H1 (cell line): Measurements from ENCODE around the gene SPINK9. TPM values are rescaled to one million over a fixed set of nuclear protein-coding genes. Genes with fewer than 3 reads are reported as not detected.

Source experiments
- CTCF ChIA-PET: fragments of 300-600 bp; sonication (Branson Sonifier 250); formaldehyde crosslinking; loops from one replicate; lab custom pipeline; 2021; ENCODE audit not compliant: partially characterized antibody; lab: Charles Lee
- POLR2A ChIA-PET: fragments of 300-600 bp; sonication (Branson Sonifier 250); formaldehyde crosslinking; loops from one replicate; lab custom pipeline; 2021; ENCODE audit warnings: inconsistent platforms; ENCODE audit not compliant: partially characterized antibody; lab: Charles Lee
- DNase-seq, 2 experiments: peaks; one replicate each; pipeline versions ENCODE4 v3.0.0 to v3.0.0-alpha.2; 2010 to 2022; ENCODE audit warnings: low spot score in 2 of 2, low read depth in 1 of 2, mixed read lengths in 1 of 2
- FAIRE-seq: peaks from 2 replicates; lab custom pipeline; 2011; peaks lifted over from hg19 to GRCh38; lab: Jason Lieb, UNC
- H2AFZ ChIP-seq: 2 replicates; pipeline ENCODE4 v1.8.1; 2012; ENCODE audit warnings: low read length, inconsistent platforms
- H2AK5ac ChIP-seq: 2 replicates; pipeline ENCODE4 v1.6.1; 2013; ENCODE audit warnings: low read depth, low read length
- H2BK120ac ChIP-seq: replicated peaks from 2 replicates; pipeline ENCODE3; 2013; ENCODE audit warnings: low read depth, low read length, inconsistent platforms
- H2BK12ac ChIP-seq: 2 replicates; pipeline ENCODE4 v1.6.1; 2013; ENCODE audit warnings: low read depth, low read length
- H2BK15ac ChIP-seq: 2 replicates; pipeline ENCODE4 v1.6.1; 2013; ENCODE audit warnings: low read length
- H2BK20ac ChIP-seq: 2 replicates; pipeline ENCODE4 v1.6.1; 2013; ENCODE audit warnings: low read length
- H2BK5ac ChIP-seq: 2 replicates; pipeline ENCODE4 v1.6.1; 2013; ENCODE audit warnings: low read depth, low read length
- H3K14ac ChIP-seq: 2 replicates; pipeline ENCODE4 v1.6.1; 2013; ENCODE audit warnings: inconsistent platforms; ENCODE audit not compliant: insufficient read length
- H3K18ac ChIP-seq: 2 replicates; pipeline ENCODE4 v1.6.1; 2013; ENCODE audit warnings: low read length; ENCODE audit errors: extremely low read depth
- H3K23ac ChIP-seq: 2 replicates; pipeline ENCODE4 v1.6.1; 2013; ENCODE audit warnings: inconsistent platforms; ENCODE audit not compliant: insufficient read length
- H3K23me2 ChIP-seq: 2 replicates; pipeline ENCODE4 v1.6.1; 2013; ENCODE audit warnings: low read depth, low read length
- H3K27ac ChIP-seq: 2 replicates; pipeline ENCODE4 v1.6.1; 2011; ENCODE audit warnings: low read depth, low read length, inconsistent platforms
- H3K27me3 ChIP-seq, 4 experiments: replicated peaks in 1 of 4; 1 replicate in 1 of 4; 2 replicates in 3 of 4; pipeline versions ENCODE4 v1.6.1 to v1.8.1; 2011 to 2013; ENCODE audit warnings: low read length in 3 of 4, mild to moderate bottlenecking in 3 of 4, inconsistent platforms in 2 of 4, mixed read lengths in 2 of 4, moderate library complexity in 1 of 4; ENCODE audit not compliant: control insufficient read depth in 3 of 4, insufficient read depth in 3 of 4; ENCODE audit errors: extremely low read depth in 1 of 4
- H3K36me3 ChIP-seq, 4 experiments: 2 replicates each; pipeline versions ENCODE4 v1.6.1 to v1.8.1; 2011 to 2013; ENCODE audit warnings: mild to moderate bottlenecking in 4 of 4, low read length in 3 of 4, moderate library complexity in 2 of 4, control low read depth in 1 of 4, inconsistent platforms in 1 of 4; ENCODE audit not compliant: insufficient read depth in 4 of 4, control insufficient read depth in 2 of 4
- H3K4ac ChIP-seq: replicated peaks from 2 replicates; pipeline ENCODE3; 2013; ENCODE audit warnings: low read length, low read depth, mixed read lengths, inconsistent platforms; ENCODE audit not compliant: insufficient read length
- H3K4me1 ChIP-seq, 4 experiments: replicated peaks in 1 of 4; 1 replicate in 1 of 4; 2 replicates in 3 of 4; pipeline versions ENCODE4 v1.6.1 to v1.8.1; 2011 to 2013; ENCODE audit warnings: low read length in 3 of 4, inconsistent platforms in 2 of 4, mixed read lengths in 1 of 4; ENCODE audit not compliant: insufficient read depth in 4 of 4, control insufficient read depth in 3 of 4
- H3K4me2 ChIP-seq, 2 experiments: 2 replicates each; pipeline versions ENCODE4 v1.6.1 to v1.8.1; 2011 to 2013; ENCODE audit warnings: low read depth in 2 of 2, low read length in 2 of 2, control low read depth in 1 of 2, inconsistent platforms in 1 of 2, mild to moderate bottlenecking in 1 of 2; ENCODE audit not compliant: insufficient read depth in 1 of 2
- H3K4me3 ChIP-seq, 4 experiments: fragments of 200-600, 300-600 bp in 1 of 4; sonication (generic), shearing (Covaris generic), sonication (Bioruptor Twin) in 1 of 4; 2 replicates each; pipeline versions ENCODE4 v1.5.1 to v1.8.1; 2011 to 2016; ENCODE audit warnings: low read length in 4 of 4, low read depth in 3 of 4, control low read depth in 2 of 4, inconsistent platforms in 2 of 4, mild to moderate bottlenecking in 2 of 4, mixed read lengths in 1 of 4, moderate library complexity in 1 of 4; ENCODE audit not compliant: insufficient read depth in 2 of 4; ENCODE audit errors: extremely low read depth in 1 of 4
- H3K56ac ChIP-seq: replicated peaks from 2 replicates; pipeline ENCODE3; 2013; ENCODE audit warnings: low read depth, mild to moderate bottlenecking, mixed read lengths, low read length, inconsistent platforms; ENCODE audit not compliant: insufficient read length
- H3K79me1 ChIP-seq: 2 replicates; pipeline ENCODE4 v1.6.1; 2013; ENCODE audit warnings: low read depth, low read length, control low read depth
- H3K79me2 ChIP-seq, 2 experiments: 2 replicates each; pipeline versions ENCODE4 v1.6.1 to v1.8.1; 2012 to 2013; ENCODE audit warnings: low read length in 2 of 2, mild to moderate bottlenecking in 2 of 2, inconsistent platforms in 1 of 2; ENCODE audit not compliant: insufficient read depth in 2 of 2, control insufficient read depth in 1 of 2
- H3K9ac ChIP-seq, 4 experiments: replicated peaks in 1 of 4; 1 replicate in 1 of 4; 2 replicates in 3 of 4; pipeline versions ENCODE4 v1.6.1 to v1.8.1; 2011 to 2013; ENCODE audit warnings: low read depth in 3 of 4, low read length in 3 of 4, control low read depth in 2 of 4, mild to moderate bottlenecking in 2 of 4, moderate library complexity in 2 of 4, inconsistent platforms in 1 of 4; ENCODE audit errors: extremely low read depth in 1 of 4
- H3K9me3 ChIP-seq, 2 experiments: 2 replicates each; pipeline versions ENCODE4 v1.6.1 to v1.8.1; 2012 to 2013; ENCODE audit warnings: mild to moderate bottlenecking in 2 of 2, moderate library complexity in 2 of 2, control low read depth in 1 of 2, inconsistent platforms in 1 of 2, low read depth in 1 of 2, low read length in 1 of 2, mixed read lengths in 1 of 2; ENCODE audit not compliant: insufficient read depth in 2 of 2
- H4K20me1 ChIP-seq, 2 experiments: replicated peaks in 1 of 2; 2 replicates each; pipeline versions ENCODE3 to v1.8.1; 2011 to 2013; ENCODE audit warnings: inconsistent platforms in 2 of 2, low read length in 2 of 2, mild to moderate bottlenecking in 1 of 2; ENCODE audit not compliant: insufficient read depth in 2 of 2, control insufficient read depth in 1 of 2
- H4K5ac ChIP-seq: 2 replicates; pipeline ENCODE4 v1.6.1; 2013; ENCODE audit warnings: low read length, low read depth, mixed read lengths, inconsistent platforms; ENCODE audit not compliant: insufficient read length
- H4K8ac ChIP-seq: 2 replicates; pipeline ENCODE4 v1.8.0; 2013; ENCODE audit warnings: mild to moderate bottlenecking, moderate library complexity, low read length, inconsistent platforms; ENCODE audit not compliant: insufficient read depth; ENCODE audit errors: extremely low read depth
- H4K91ac ChIP-seq: replicated peaks from 2 replicates; pipeline ENCODE3; 2013; ENCODE audit warnings: low read length, mixed read lengths, inconsistent platforms; ENCODE audit not compliant: insufficient read length
- ATF3 ChIP-seq: IDR thresholded peaks from 2 replicates; pipeline ENCODE4 v1.6.1; 2011; ENCODE audit warnings: low read depth, mild to moderate bottlenecking, low read length; ENCODE audit not compliant: insufficient read depth
- CTBP2 ChIP-seq: IDR thresholded peaks from 2 replicates; pipeline ENCODE4 v1.7.0; 2011; ENCODE audit warnings: borderline replicate concordance, mild to moderate bottlenecking, moderate library complexity, mixed read lengths, low read length; ENCODE audit not compliant: insufficient read depth, insufficient read length
- EGR1 ChIP-seq: IDR thresholded peaks from 2 replicates; pipeline ENCODE4 v1.6.1; 2011; ENCODE audit warnings: low read depth, low read length, borderline replicate concordance
- EZH2 ChIP-seq: fragments of 200-600 bp; sonication (generic); IDR thresholded peaks from 2 replicates; pipeline ENCODE4 v1.7.1; 2012; ENCODE audit warnings: low read depth, mild to moderate bottlenecking, moderate library complexity, low read length, inconsistent platforms; ENCODE audit not compliant: severe bottlenecking
- GABPA ChIP-seq: IDR thresholded peaks from 2 replicates; pipeline ENCODE4 v1.6.1; 2011; ENCODE audit warnings: mild to moderate bottlenecking, low read length, moderate library complexity, borderline replicate concordance; ENCODE audit not compliant: insufficient read depth
- GTF2F1 ChIP-seq: IDR thresholded peaks from 2 replicates; pipeline ENCODE4 v1.6.1; 2012; ENCODE audit warnings: low read depth, low read length, improper control_type of control experiment, borderline replicate concordance
- KDM1A ChIP-seq: fragments of 200-600, 300-600 bp; sonication (generic); IDR thresholded peaks from 2 replicates; pipeline ENCODE4 v1.7.1; 2016; ENCODE audit warnings: mild to moderate bottlenecking, low read length, borderline replicate concordance
- POLR2AphosphoS5 ChIP-seq: IDR thresholded peaks from 2 replicates; pipeline ENCODE4 v1.6.1; 2011; ENCODE audit warnings: low read depth, low read length
- RAD21 ChIP-seq, 2 experiments: IDR thresholded peaks in 1 of 2; conservative IDR thresholded peaks in 1 of 2; 2 replicates each; pipeline ENCODE4 v1.6.1; 2011; ENCODE audit warnings: low read depth in 2 of 2, low read length in 2 of 2, improper control_type of control experiment in 1 of 2, inconsistent platforms in 1 of 2, mild to moderate bottlenecking in 1 of 2, moderate library complexity in 1 of 2
- RBBP5 ChIP-seq: IDR thresholded peaks from 2 replicates; pipeline ENCODE4 v1.7.1; 2012; ENCODE audit warnings: low read depth, mild to moderate bottlenecking, inconsistent platforms, low read length, moderate library complexity, borderline replicate concordance
- SIRT6 ChIP-seq: IDR thresholded peaks from one replicate; pipeline ENCODE4 v1.7.1; 2012; ENCODE audit warnings: low read length, inconsistent platforms
- ZNF274 ChIP-seq: IDR thresholded peaks from 2 replicates; pipeline ENCODE4 v1.7.0; 2012; ENCODE audit warnings: low read length, borderline replicate concordance; ENCODE audit errors: extremely low read depth
- WGBS, 2 experiments: shearing (Covaris generic) in 1 of 2; methylation state at CpG; one replicate each; pipeline versions ENCODE4 v1.1.6 to v1.1.7; 2013 to 2015; ENCODE audit warnings: low lambda C conversion rate in 2 of 2, mixed read lengths in 2 of 2, inconsistent platforms in 1 of 2, low coverage in 1 of 2, missing lambda C conversion rate in 1 of 2; ENCODE audit not compliant: insufficient replicate concordance in 2 of 2, insufficient coverage in 1 of 2, insufficient read length in 1 of 2; ENCODE audit errors: extremely low coverage in 1 of 2, missing lambda C conversion rate in 1 of 2; 5-methylcytosine and 5-hydroxymethylcytosine counted together
- polyA plus RNA-seq, 7 experiments: library from polyadenylated mRNA; depleted of rRNA in 3 of 7; stranded (reverse) in 5 of 7; unstranded in 2 of 7; fragments of >200 nt in 5 of 7; fragments of 200-250 nt in 2 of 7; gene quantifications; 1 replicate in 5 of 7; 2 replicates in 1 of 7; 4 replicates in 1 of 7; pipeline versions ENCODE4 v1.2.1 to v1.2.3, GENCODE V29; 2011 to 2013; ENCODE audit warnings: missing spikeins in 2 of 7, mixed read lengths in 2 of 7
- total RNA-seq: library from RNA; stranded (reverse); fragmentation: NEBNext Ultra II Directional; extraction: Animal tissue kit (Norgen Biotek cat#: 25700); gene quantifications from 2 replicates; pipeline ENCODE4 v1.2.1, GENCODE V29; 2021

SPINK9 gene
- total and polyA plus RNA-seq, 2 of the 8 experiments (the other 6 are each of a cell fraction or from before 2014, with no cell fraction given), result not detected

GRCh38 chr5:148309019-148309418, 26.3 kb upstream of the SPINK9 start:
- Histone ChIP-seq H2BK120ac (no peak overlapping the region), H3K79me1 (no peaks in the 10 kb centered on the region; the same call in 1 of the 2 replicates), H3K36me3 (no peaks in the 10 kb centered on the region), H3K27ac (no peak overlapping the region), H3K18ac (no peak overlapping the region), H2AFZ (no peak overlapping the region), H4K20me1 (no peaks in the 10 kb centered on the region), H3K9me3 (peaks cover 0 to 4% of the 10 kb centered on the region in 2 experiments; a peak in 1 of 4 replicates), H4K5ac (no peak overlapping the region), H2BK20ac (no peak overlapping the region), H4K8ac (no peak overlapping the region), H3K14ac (no peak overlapping the region), H3K27me3 (peaks cover 0 to 2% (median 0%) of the 10 kb centered on the region in 4 experiments; a peak in 1 of 7 replicates), H3K79me2 (no peaks in the 10 kb centered on the region), H3K56ac (no peak overlapping the region), H3K4ac (no peak overlapping the region), H3K23ac (no peak overlapping the region), H3K4me3 (no peak overlapping the region), H3K4me1 (no peaks in the 10 kb centered on the region), H2BK5ac (no peak overlapping the region), H2BK12ac (no peak overlapping the region), H3K23me2 (no peaks in the 10 kb centered on the region), H2AK5ac (no peak overlapping the region), H4K91ac (no peak overlapping the region), H2BK15ac (no peak overlapping the region), H3K9ac (no peak overlapping the region), H3K4me2 (no peak overlapping the region)
- 81% methylated on average over 3 of the region's 3 CpGs; no CpG with 5 or more reads in 1 of the 2 experiments for WGBS, 2 experiments
- no peak for DNase-seq
- ChIA-PET POLR2A (no interaction called here), CTCF (no interaction called here)
- TF ChIP-seq EZH2 (no peak), RBBP5 (no peak), ATF3 (no peak), EGR1 (no peak), GTF2F1 (no peak), CTBP2 (no peak), RAD21 (IDR thresholded peaks at IDR 0.05 in 1 of 2, conservative IDR thresholded peaks at IDR 0.05 in 1 of 2; ENCODE audit: low read depth in 2 of 2, low read length in 2 of 2) (no peak), ZNF274 (no peak), KDM1A (no peak), SIRT6 (no peak), GABPA (no peak), POLR2AphosphoS5 (no peak)
- FAIRE-seq, result no peak
